Keratinocyte (primary cell): ENCODE measurements around the gene TFDP1.

ENCODE experiments used
- CTCF ChIP-seq, 3 experiments: IDR thresholded peaks in 1 of 3; conservative IDR thresholded peaks in 1 of 3; optimal IDR thresholded peaks in 1 of 3; 2 replicates in 2 of 3; 3 replicates in 1 of 3; pipeline versions ENCODE3 to v1.5.1; 2011; ENCODE audit warnings: low read length in 3 of 3, mild to moderate bottlenecking in 3 of 3, moderate library complexity in 2 of 3, control low read depth in 1 of 3, inconsistent platforms in 1 of 3; ENCODE audit not compliant: insufficient read depth in 2 of 3; ENCODE audit errors: extremely low read depth in 1 of 3
- EZH2 ChIP-seq: IDR thresholded peaks from one replicate; pipeline ENCODE4 v1.6.1; 2012; ENCODE audit warnings: inconsistent platforms, mild to moderate bottlenecking, low read length, moderate library complexity

DNA sequence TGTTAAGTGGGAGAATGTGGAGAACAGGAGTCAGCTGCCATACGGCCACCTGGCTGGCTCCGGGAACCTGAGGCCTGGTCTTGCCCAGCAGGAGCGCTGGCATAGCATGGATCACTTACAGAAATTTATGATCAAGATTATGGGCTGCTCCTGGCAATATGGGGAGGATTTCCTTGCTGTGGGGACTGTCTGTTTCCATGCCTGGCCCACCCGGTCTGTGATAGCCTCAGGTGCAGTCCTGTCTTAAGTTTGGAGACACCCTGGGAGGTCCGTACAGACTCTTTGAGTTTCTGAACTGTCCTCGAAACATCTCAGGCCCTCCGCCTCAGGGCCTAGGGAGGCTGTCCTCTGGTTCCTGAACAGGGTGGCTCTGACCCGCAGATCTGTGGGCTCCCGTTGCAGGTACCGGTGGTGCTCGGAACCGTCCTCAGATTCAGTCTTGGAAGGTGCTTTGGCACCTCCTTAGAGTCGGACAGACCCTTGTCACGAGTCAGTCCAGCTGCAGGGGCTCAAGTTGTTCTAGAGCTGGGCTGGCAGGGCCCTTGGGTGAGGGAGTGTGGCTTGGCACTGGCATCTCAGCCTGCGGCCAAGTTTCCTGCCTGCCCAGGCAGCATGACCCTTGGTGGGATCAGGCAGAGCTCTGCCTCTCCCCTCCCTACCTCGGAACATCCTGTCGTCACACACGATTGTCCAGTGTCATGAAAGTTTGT is 4.9 kb downstream of the TFDP1 start:
- TF ChIP-seq CTCF (optimal IDR thresholded peaks at IDR 0.05 in 1 of 3, IDR thresholded peaks at IDR 0.05 in 1 of 3, conservative IDR thresholded peaks at IDR 0.05 in 1 of 3; ENCODE audit: extremely low read depth in 1 of 3, insufficient read depth in 2 of 3, low read length in 3 of 3), result no peak
- no peak for TF ChIP-seq EZH2
